ENCODE data around the gene RFX2.

RFX2 gene

DNA sequence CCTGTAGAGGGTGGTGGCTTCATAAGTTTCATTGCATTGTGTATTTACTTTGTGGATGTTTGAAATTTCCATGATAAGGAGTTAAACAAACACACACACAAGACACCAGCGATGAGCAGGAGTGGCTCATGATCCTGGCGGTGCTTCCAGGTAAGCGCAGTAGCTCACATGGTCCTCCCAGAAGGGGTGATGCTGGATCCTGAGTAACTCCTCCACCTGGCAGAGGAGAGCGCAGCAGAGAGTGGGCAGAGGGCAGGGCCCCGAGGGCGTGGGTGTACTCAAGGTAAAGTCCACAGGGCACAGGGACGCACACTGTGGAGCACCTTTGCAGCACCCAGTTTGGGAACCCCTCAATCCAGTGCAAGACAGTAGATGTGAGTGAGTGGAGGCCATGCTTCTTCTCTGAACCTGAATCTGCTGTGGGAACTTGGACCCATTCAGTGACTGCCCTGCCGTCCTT lies 54.0 kb downstream of the RFX2 start:
- POLR2A ChIA-PET, result no interaction called here
- peaks cover 7 to 56% (median 53%) of the 10 kb centered on the region in 4 experiments for H3K4me1 ChIP-seq (ENCODE audit: control extremely low read depth in 1 of 4, control insufficient read depth in 4 of 4, insufficient read depth in 4 of 4, low read length in 3 of 4)

DNA sequence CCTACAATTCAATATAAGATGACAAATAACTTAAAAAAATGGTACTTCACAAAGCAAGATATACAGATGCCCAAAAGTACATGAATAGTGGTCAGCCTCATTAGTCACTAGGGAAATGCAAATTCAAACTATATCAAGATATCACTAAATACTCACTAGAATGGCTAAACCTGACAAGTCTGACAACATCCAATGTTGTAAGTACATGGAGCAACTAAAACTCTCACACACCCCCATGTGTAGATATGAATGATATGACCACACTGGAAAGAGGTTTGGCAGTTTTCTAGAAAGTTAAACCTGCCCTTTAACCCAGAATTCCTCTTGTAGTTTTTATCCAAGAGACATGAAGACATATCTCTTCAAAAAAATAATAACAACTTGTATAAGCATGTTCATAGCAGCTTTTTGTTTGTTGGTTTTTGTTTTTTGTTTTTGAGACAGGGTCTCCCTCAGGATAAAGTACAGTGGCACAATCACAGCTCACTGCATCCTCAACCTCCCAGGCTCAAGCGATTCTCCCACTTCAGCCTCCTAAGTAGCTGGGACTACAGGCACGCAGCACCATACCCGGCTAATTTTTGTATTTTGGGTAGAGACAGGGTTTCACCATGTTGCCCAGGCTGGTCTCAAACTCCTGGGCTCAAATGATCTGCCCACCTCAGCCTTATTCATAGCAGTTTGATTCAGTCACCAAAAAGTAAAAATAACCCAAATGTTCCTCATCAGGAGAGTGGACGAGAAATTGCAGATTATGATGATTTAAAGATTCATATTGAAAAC lies 55.1 kb downstream of the RFX2 start:
- Histone ChIP-seq H3K27ac (ENCODE audit: insufficient read depth in 1 of 2, low read depth in 1 of 2, low read length in 2 of 2, poor library complexity in 1 of 2, severe bottlenecking in 2 of 2) (no peak overlapping the region), H3K4me1 (ENCODE audit: control extremely low read depth in 1 of 4, control insufficient read depth in 4 of 4, insufficient read depth in 4 of 4, low read length in 3 of 4) (peaks cover 4 to 44% (median 42%) of the 10 kb centered on the region in 4 experiments), H3K27me3 (replicated peaks in 2 of 5; ENCODE audit: control insufficient read depth in 4 of 5, insufficient read depth in 5 of 5, low read length in 4 of 5) (no peaks in the 10 kb centered on the region), H3K9me3 (ENCODE audit: control extremely low read depth in 1 of 5, control insufficient read depth in 4 of 5, insufficient read depth in 2 of 5, low read depth in 1 of 5, low read length in 4 of 5) (peaks cover 0 to 5% (median 0%) of the 10 kb centered on the region in 5 experiments), H3K36me3 (ENCODE audit: control insufficient read depth in 4 of 4, insufficient read depth in 4 of 4, low read length in 3 of 4) (peaks cover 0 to 3% (median 0%) of the 10 kb centered on the region in 4 experiments), H3K4me3 (ENCODE audit: control insufficient read depth in 1 of 7, extremely low read depth in 1 of 7, insufficient read depth in 4 of 7, low read depth in 2 of 7, low read length in 6 of 7) (no peak overlapping the region)
- POLR2A ChIA-PET, result no interaction called here
- no peak for DNase-seq
- CTCF ChIA-PET, result no interaction called here
- 100% methylated on average over 1 of the region's 4 CpGs for WGBS (ENCODE audit: insufficient coverage)

More for the DNA sequence above, 54.0 kb downstream of the RFX2 start:
- Histone ChIP-seq H3K4me3 (ENCODE audit: control insufficient read depth in 1 of 7, extremely low read depth in 1 of 7, insufficient read depth in 4 of 7, low read depth in 2 of 7, low read length in 6 of 7) (no peak overlapping the region), H3K9me3 (ENCODE audit: control extremely low read depth in 1 of 5, control insufficient read depth in 4 of 5, insufficient read depth in 2 of 5, low read depth in 1 of 5, low read length in 4 of 5) (peaks cover 0 to 4% (median 0%) of the 10 kb centered on the region in 5 experiments), H3K36me3 (ENCODE audit: control insufficient read depth in 4 of 4, insufficient read depth in 4 of 4, low read length in 3 of 4) (peaks cover 0 to 3% (median 0%) of the 10 kb centered on the region in 4 experiments), H3K27ac (ENCODE audit: insufficient read depth in 1 of 2, low read depth in 1 of 2, low read length in 2 of 2, poor library complexity in 1 of 2, severe bottlenecking in 2 of 2) (peak overlapping the region; percentile 94 to 97), H3K27me3 (replicated peaks in 2 of 5; ENCODE audit: control insufficient read depth in 4 of 5, insufficient read depth in 5 of 5, low read length in 4 of 5) (no peaks in the 10 kb centered on the region)
- CTCF ChIA-PET, result interaction anchor here (1.2 to 1.9 kb wide), 2 partner anchors 8 to 13 kb away, joined by 5 to 11 read pairs; no protein-coding TSS in a partner anchor
- no peak for DNase-seq
- 97% methylated on average over 7 of the region's 8 CpGs for WGBS (ENCODE audit: insufficient coverage)

DNA sequence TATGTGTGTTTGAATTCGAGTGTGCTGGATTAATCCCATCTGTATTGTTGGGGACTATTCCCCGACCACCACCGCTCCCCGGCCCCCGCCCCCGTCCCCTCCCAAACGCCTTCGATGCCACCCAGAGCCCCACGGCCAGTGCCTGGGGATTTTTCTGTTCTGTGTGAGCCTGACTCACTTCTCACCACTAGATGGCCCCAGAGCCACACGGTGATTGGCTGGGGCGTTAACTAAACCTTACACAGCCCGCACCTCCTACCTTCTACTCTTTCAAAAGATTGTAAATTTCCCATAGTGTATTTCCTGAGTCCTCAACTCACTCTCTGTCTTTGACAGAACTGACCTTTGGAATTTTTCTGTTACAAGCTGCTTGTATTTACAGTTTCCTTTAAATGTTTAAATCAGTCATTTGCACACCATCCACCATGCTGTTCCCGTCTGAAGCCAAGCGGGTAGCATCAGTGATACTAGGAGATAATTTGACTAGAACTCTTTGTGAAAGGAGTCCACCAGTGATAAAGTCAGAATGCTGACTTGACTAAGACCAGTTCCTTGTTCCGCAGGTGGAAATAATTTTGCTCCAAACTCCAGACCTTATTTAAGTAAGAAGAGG lies 61.4 kb downstream of the RFX2 start:
- Histone ChIP-seq H3K27me3 (replicated peaks in 2 of 5; ENCODE audit: control insufficient read depth in 4 of 5, insufficient read depth in 5 of 5, low read length in 4 of 5) (no peaks in the 10 kb centered on the region), H3K4me1 (ENCODE audit: control extremely low read depth in 1 of 4, control insufficient read depth in 4 of 4, insufficient read depth in 4 of 4, low read length in 3 of 4) (peaks cover 0 to 11% (median 10%) of the 10 kb centered on the region in 4 experiments), H3K4me3 (ENCODE audit: control insufficient read depth in 1 of 7, extremely low read depth in 1 of 7, insufficient read depth in 4 of 7, low read depth in 2 of 7, low read length in 6 of 7) (peak overlapping the region in 1 of 7 experiments; percentile 39), H3K27ac (ENCODE audit: insufficient read depth in 1 of 2, low read depth in 1 of 2, low read length in 2 of 2, poor library complexity in 1 of 2, severe bottlenecking in 2 of 2) (no peak overlapping the region), H3K36me3 (ENCODE audit: control insufficient read depth in 4 of 4, insufficient read depth in 4 of 4, low read length in 3 of 4) (peaks cover 0 to 14% (median 3%) of the 10 kb centered on the region in 4 experiments), H3K9me3 (ENCODE audit: control extremely low read depth in 1 of 5, control insufficient read depth in 4 of 5, insufficient read depth in 2 of 5, low read depth in 1 of 5, low read length in 4 of 5) (peaks cover 0 to 4% (median 0%) of the 10 kb centered on the region in 5 experiments)
- ChIA-PET POLR2A (interaction anchor here (1.2 kb wide), 1 partner anchor 16 kb away, joined by 5 read pairs; no protein-coding TSS in a partner anchor), CTCF (interaction anchor here (0.6 to 6.0 kb wide), 27 partner anchors 8 to 312 kb away, joined by 3 to 87 read pairs (median 5); no protein-coding TSS in a partner anchor)
- WGBS (ENCODE audit: insufficient coverage), result 34% methylated on average over 5 of the region's 15 CpGs
- DNase-seq, result peak; percentile 77 to 87 (median 82)

DNA sequence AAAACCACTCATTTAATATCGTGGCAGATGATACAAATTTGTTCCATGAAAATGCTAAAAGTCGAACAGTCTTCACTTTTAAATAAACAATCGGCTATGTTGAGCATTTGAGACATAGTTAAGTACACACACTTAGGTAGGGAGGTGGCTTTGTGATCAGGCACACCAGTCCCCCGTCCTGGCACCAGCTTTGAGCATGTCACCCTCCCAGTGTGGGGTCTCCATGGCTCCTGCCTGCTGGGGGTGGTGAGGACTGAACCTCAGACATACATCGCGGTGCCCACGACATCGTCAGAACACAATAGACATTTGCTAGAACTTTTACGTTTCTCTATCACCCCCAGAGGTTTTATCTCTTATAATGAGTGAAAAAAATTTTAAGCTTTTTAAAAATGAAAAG lies 62.0 kb downstream of the RFX2 start:
- peaks cover 0 to 20% (median 5%) of the 10 kb centered on the region in 4 experiments for H3K36me3 ChIP-seq (ENCODE audit: control insufficient read depth in 4 of 4, insufficient read depth in 4 of 4, low read length in 3 of 4)
- peaks cover 0 to 4% (median 0%) of the 10 kb centered on the region in 5 experiments for H3K9me3 ChIP-seq (ENCODE audit: control extremely low read depth in 1 of 5, control insufficient read depth in 4 of 5, insufficient read depth in 2 of 5, low read depth in 1 of 5, low read length in 4 of 5)
- peaks cover 0 to 11% (median 10%) of the 10 kb centered on the region in 4 experiments for H3K4me1 ChIP-seq (ENCODE audit: control extremely low read depth in 1 of 4, control insufficient read depth in 4 of 4, insufficient read depth in 4 of 4, low read length in 3 of 4)
- CTCF ChIA-PET, result interaction anchor here (0.8 to 6.0 kb wide), 32 partner anchors 9 to 312 kb away, joined by 3 to 87 read pairs (median 4); partner anchors contain the start of gene NRTN
- 71% methylated on average over 4 of the region's 9 CpGs for WGBS (ENCODE audit: insufficient coverage)
- peak overlapping the region in 2 of 7 experiments; percentile 39 to 60 for H3K4me3 ChIP-seq (ENCODE audit: control insufficient read depth in 1 of 7, extremely low read depth in 1 of 7, insufficient read depth in 4 of 7, low read depth in 2 of 7, low read length in 6 of 7)
- no peak overlapping the region for H3K27ac ChIP-seq (ENCODE audit: insufficient read depth in 1 of 2, low read depth in 1 of 2, low read length in 2 of 2, poor library complexity in 1 of 2, severe bottlenecking in 2 of 2)
- DNase-seq, result no peak
- POLR2A ChIA-PET, result interaction anchor here (1.2 kb wide), 1 partner anchor 16 kb away, joined by 5 read pairs; no protein-coding TSS in a partner anchor
- no peaks in the 10 kb centered on the region for H3K27me3 ChIP-seq (replicated peaks in 2 of 5; ENCODE audit: control insufficient read depth in 4 of 5, insufficient read depth in 5 of 5, low read length in 4 of 5)

DNA sequence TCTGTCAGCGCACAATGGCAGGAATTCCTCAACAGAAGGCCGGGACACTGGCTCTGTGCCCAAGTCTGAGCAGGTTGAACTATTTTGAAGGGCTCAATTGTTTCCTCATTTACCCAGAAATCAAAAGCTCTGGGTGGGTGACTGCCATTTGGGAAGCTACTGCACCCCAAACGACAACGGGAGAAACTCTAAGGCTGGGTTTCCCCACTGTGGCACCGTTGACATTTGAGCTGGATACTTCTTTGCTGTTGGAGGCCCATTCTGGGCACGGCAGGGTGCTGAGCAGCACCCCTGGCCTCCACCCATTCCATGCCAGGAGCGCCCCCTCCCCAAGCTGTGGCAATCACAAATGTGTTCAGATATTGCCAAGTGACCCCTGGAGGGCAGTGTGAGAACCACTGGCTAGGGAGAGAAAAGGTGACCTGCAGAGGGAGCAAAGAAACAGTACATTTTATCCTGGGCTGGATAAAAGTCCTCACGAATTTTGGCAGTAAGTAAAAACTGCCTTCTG lies 62.5 kb downstream of the RFX2 start:
- WGBS (ENCODE audit: insufficient coverage), result 64% methylated on average over 8 of the region's 8 CpGs
- H3K4me3 ChIP-seq (ENCODE audit: control insufficient read depth in 1 of 7, extremely low read depth in 1 of 7, insufficient read depth in 4 of 7, low read depth in 2 of 7, low read length in 6 of 7), result no peak overlapping the region
- CTCF ChIA-PET, result interaction anchor here (0.6 to 6.0 kb wide), 32 partner anchors 9 to 313 kb away, joined by 3 to 87 read pairs (median 4); partner anchors contain the start of gene NRTN

DNA sequence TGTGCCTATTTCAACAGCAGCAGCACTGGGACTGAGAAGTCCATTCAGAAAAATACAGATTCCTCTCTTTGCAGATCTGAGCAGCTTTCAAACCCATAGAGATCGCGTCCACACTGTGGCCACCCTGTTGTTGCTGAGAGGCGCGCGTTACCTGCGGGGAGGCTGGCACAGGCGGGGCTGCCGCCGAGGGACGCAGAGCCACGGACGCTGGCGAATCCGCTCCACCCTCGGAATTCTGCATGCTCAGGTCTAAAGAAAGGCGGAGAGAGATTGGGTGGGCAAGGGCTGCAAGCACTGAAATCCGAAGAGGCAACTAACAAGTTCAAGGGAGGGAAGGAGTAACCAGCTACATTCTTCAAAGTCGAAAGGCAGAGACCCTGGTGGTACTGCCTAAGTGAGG lies 63.0 kb downstream of the RFX2 start:
- POLR2A ChIA-PET, result no interaction called here
- Histone ChIP-seq H3K36me3 (ENCODE audit: control insufficient read depth in 4 of 4, insufficient read depth in 4 of 4, low read length in 3 of 4) (peaks cover 3 to 31% (median 8%) of the 10 kb centered on the region in 4 experiments), H3K27me3 (replicated peaks in 2 of 5; ENCODE audit: control insufficient read depth in 4 of 5, insufficient read depth in 5 of 5, low read length in 4 of 5) (no peaks in the 10 kb centered on the region), H3K4me1 (ENCODE audit: control extremely low read depth in 1 of 4, control insufficient read depth in 4 of 4, insufficient read depth in 4 of 4, low read length in 3 of 4) (peaks cover 0 to 11% (median 10%) of the 10 kb centered on the region in 4 experiments), H3K27ac (ENCODE audit: insufficient read depth in 1 of 2, low read depth in 1 of 2, low read length in 2 of 2, poor library complexity in 1 of 2, severe bottlenecking in 2 of 2) (no peak overlapping the region), H3K9me3 (ENCODE audit: control extremely low read depth in 1 of 5, control insufficient read depth in 4 of 5, insufficient read depth in 2 of 5, low read depth in 1 of 5, low read length in 4 of 5) (peaks cover 0 to 4% (median 0%) of the 10 kb centered on the region in 5 experiments), H3K4me3 (ENCODE audit: control insufficient read depth in 1 of 7, extremely low read depth in 1 of 7, insufficient read depth in 4 of 7, low read depth in 2 of 7, low read length in 6 of 7) (no peak overlapping the region)
- 94% methylated on average over 12 of the region's 18 CpGs for WGBS (ENCODE audit: insufficient coverage)
- DNase-seq, result no peak
- CTCF ChIA-PET, result interaction anchor here (0.6 to 6.0 kb wide), 24 partner anchors 8 to 251 kb away, joined by 3 to 87 read pairs (median 6); partner anchors contain the start of gene NRTN

More for the DNA sequence above, 62.5 kb downstream of the RFX2 start:
- H3K36me3 ChIP-seq (ENCODE audit: control insufficient read depth in 4 of 4, insufficient read depth in 4 of 4, low read length in 3 of 4), result peaks cover 0 to 25% (median 7%) of the 10 kb centered on the region in 4 experiments
- peak; percentile 74 to 83 (median 81) for DNase-seq
- POLR2A ChIA-PET, result interaction anchor here (1.2 kb wide), 1 partner anchor 17 kb away, joined by 5 read pairs; no protein-coding TSS in a partner anchor
- H3K4me1 ChIP-seq (ENCODE audit: control extremely low read depth in 1 of 4, control insufficient read depth in 4 of 4, insufficient read depth in 4 of 4, low read length in 3 of 4), result peaks cover 0 to 11% (median 10%) of the 10 kb centered on the region in 4 experiments
- peaks cover 0 to 4% (median 0%) of the 10 kb centered on the region in 5 experiments for H3K9me3 ChIP-seq (ENCODE audit: control extremely low read depth in 1 of 5, control insufficient read depth in 4 of 5, insufficient read depth in 2 of 5, low read depth in 1 of 5, low read length in 4 of 5)
- no peak overlapping the region for H3K27ac ChIP-seq (ENCODE audit: insufficient read depth in 1 of 2, low read depth in 1 of 2, low read length in 2 of 2, poor library complexity in 1 of 2, severe bottlenecking in 2 of 2)
- H3K27me3 ChIP-seq (replicated peaks in 2 of 5; ENCODE audit: control insufficient read depth in 4 of 5, insufficient read depth in 5 of 5, low read length in 4 of 5), result no peaks in the 10 kb centered on the region
